GM23338 (cell line): ENCODE measurements around the gene CD163. TPM values are rescaled to one million over a fixed set of nuclear protein-coding genes. Genes with fewer than 3 reads are reported as not detected.

Experiments
- ATAC-seq: fragments of 200-7000 bp; cut with Tn5 transposase; 3 replicates; pipeline ENCODE4 v1.9.1; 2020
- DNase-seq: peaks from one replicate; pipeline ENCODE4 v3.0.0-alpha.2; 2015; ENCODE audit warnings: low spot score
- H2AFZ ChIP-seq: fragments of 200-600 bp; sonication (generic); 2 replicates; pipeline ENCODE4 v1.8.0; 2016; ENCODE audit warnings: antibody characterized with exemption, mild to moderate bottlenecking, moderate library complexity
- H3F3A ChIP-seq: fragments of 200-600 bp; sonication (generic); replicated peaks from 2 replicates; pipeline ENCODE4 v1.8.0; 2017; ENCODE audit warnings: antibody characterized with exemption, mixed run types, low read depth
- H3K27ac ChIP-seq: fragments of 200-600 bp; sonication (generic); 2 replicates; pipeline ENCODE4 v1.6.1; 2016; ENCODE audit warnings: low read depth
- H3K27me3 ChIP-seq: fragments of 200-600 bp; sonication (generic); 2 replicates; pipeline ENCODE4 v1.8.0; 2016; ENCODE audit warnings: mild to moderate bottlenecking, mixed run types, moderate library complexity; ENCODE audit not compliant: insufficient read depth
- H3K36me3 ChIP-seq: fragments of 200-600 bp; sonication (generic); 2 replicates; pipeline ENCODE4 v1.8.0; 2016; ENCODE audit warnings: mild to moderate bottlenecking; ENCODE audit not compliant: insufficient read depth
- H3K4me1 ChIP-seq: fragments of 200-600 bp; sonication (generic); 2 replicates; pipeline ENCODE4 v1.8.0; 2016; ENCODE audit warnings: mild to moderate bottlenecking, moderate library complexity; ENCODE audit not compliant: insufficient read depth
- H3K4me2 ChIP-seq: fragments of 200-600 bp; sonication (generic); 2 replicates; pipeline ENCODE4 v1.7.1; 2017; ENCODE audit warnings: mixed run types
- H3K4me3 ChIP-seq: fragments of 200-600 bp; sonication (generic); 2 replicates; pipeline ENCODE4 v1.6.1; 2016; ENCODE audit warnings: mixed run types
- H3K79me2 ChIP-seq: fragments of 200-600 bp; sonication (generic); replicated peaks from 2 replicates; pipeline ENCODE4 v1.8.0; 2017; ENCODE audit warnings: mild to moderate bottlenecking; ENCODE audit not compliant: insufficient read depth
- H3K9me2 ChIP-seq: fragments of 200-600 bp; sonication (generic); 2 replicates; pipeline ENCODE4 v1.8.0; 2017; ENCODE audit not compliant: insufficient read depth
- H4K20me1 ChIP-seq: fragments of 200-600 bp; sonication (generic); replicated peaks from 2 replicates; pipeline ENCODE4 v1.8.0; 2017; ENCODE audit warnings: mild to moderate bottlenecking; ENCODE audit not compliant: insufficient read depth
- H3K27ac Mint-ChIP-seq: 2 replicates; pipeline ENCODE4 v1.8.0; 2020; ENCODE audit warnings: inconsistent platforms, mild to moderate bottlenecking, moderate library complexity, mixed read lengths
- H3K27me3 Mint-ChIP-seq: 3 replicates; pipeline ENCODE4 v1.8.0; 2022; ENCODE audit warnings: low read depth, mild to moderate bottlenecking, moderate library complexity, mixed read lengths, inconsistent platforms; ENCODE audit not compliant: insufficient read depth, poor library complexity
- H3K36me3 Mint-ChIP-seq: 3 replicates; pipeline ENCODE4 v1.8.0; 2021; ENCODE audit warnings: low read depth, mild to moderate bottlenecking, inconsistent platforms, moderate library complexity, mixed read lengths
- H3K4me1 Mint-ChIP-seq: 3 replicates; pipeline ENCODE4 v1.8.0; 2020; ENCODE audit warnings: mild to moderate bottlenecking, inconsistent platforms, mixed read lengths
- H3K4me3 Mint-ChIP-seq: 3 replicates; pipeline ENCODE4 v1.8.0; 2021; ENCODE audit warnings: moderate library complexity, mild to moderate bottlenecking, inconsistent platforms, mixed read lengths
- H3K9me3 Mint-ChIP-seq: 3 replicates; pipeline ENCODE4 v1.8.0; 2020; ENCODE audit warnings: moderate library complexity, mild to moderate bottlenecking, inconsistent platforms, mixed read lengths
- CREB1 ChIP-seq: fragments of 250-450 bp; sonication (Bioruptor Pico); IDR thresholded peaks from 2 replicates; pipeline ENCODE4 v1.5.0; 2020; ENCODE audit warnings: low read depth, mild to moderate bottlenecking, moderate library complexity
- CTCF ChIP-seq, 2 experiments: fragments of 200-600 bp in 1 of 2; sonication (generic) in 1 of 2; conservative IDR thresholded peaks; 2 replicates each; pipeline versions ENCODE4 v1.5.1 to v1.6.1; 2016 to 2017; ENCODE audit warnings: antibody characterized with exemption in 2 of 2, low read depth in 2 of 2, mild to moderate bottlenecking in 2 of 2, moderate library complexity in 1 of 2
- JUNB ChIP-seq: IDR thresholded peaks from one replicate; pipeline ENCODE4 v1.6.1; 2016; ENCODE audit warnings: antibody characterized with exemption; ENCODE audit not compliant: unreplicated experiment
- POLR2AphosphoS5 ChIP-seq: IDR thresholded peaks from 2 replicates; pipeline ENCODE4 v1.6.1; 2016; ENCODE audit warnings: antibody characterized with exemption, low read depth
- STAT1 ChIP-seq: IDR thresholded peaks from one replicate; pipeline ENCODE4 v1.6.1; 2016; ENCODE audit warnings: antibody characterized with exemption; ENCODE audit not compliant: unreplicated experiment
- ZNF114 ChIP-seq: fragments of 250-450 bp; sonication (Bioruptor Pico); IDR thresholded peaks from 2 replicates; pipeline ENCODE4 v1.5.0; 2020; ENCODE audit warnings: mild to moderate bottlenecking, moderate library complexity
- ZNF462 ChIP-seq: fragments of 250-450 bp; sonication (Bioruptor Pico); IDR thresholded peaks from 2 replicates; pipeline ENCODE4 v1.5.0; 2020; ENCODE audit warnings: mild to moderate bottlenecking, moderate library complexity
- polyA plus RNA-seq: library from polyadenylated mRNA; unstranded; fragments of >200 nt; fragmentation: Nextera tagmentation; extraction: Ambion mirVana; gene quantifications from 2 replicates; pipeline ENCODE4 v1.2.1, GENCODE V29; 2016
- total RNA-seq: library from RNA; depleted of rRNA; stranded (reverse); fragments of >200 nt; shearing (Covaris generic); gene quantifications from 2 replicates; pipeline ENCODE4 v1.2.3, GENCODE V29; 2014

The CD163 gene
- total and polyA plus RNA-seq, 2 experiments from 2014 or later, result not detected

- ATAC-seq, result no peak
- H4K20me1 ChIP-seq, result no peaks in the 10 kb centered on the region
- H3K27ac Mint-ChIP-seq, result no peak overlapping the region
- H3K36me3 Mint-ChIP-seq, result no peaks in the 10 kb centered on the region
- no peak overlapping the region for H3K4me3 ChIP-seq
- H3K79me2 ChIP-seq, result no peaks in the 10 kb centered on the region
- H3K4me2 ChIP-seq, result no peak overlapping the region
- H2AFZ ChIP-seq, result no peak overlapping the region
- no peaks in the 10 kb centered on the region for H3K9me3 Mint-ChIP-seq
- H3F3A ChIP-seq, result no peaks in the 10 kb centered on the region
- no peak overlapping the region for H3K27ac ChIP-seq
- TF ChIP-seq ZNF462 (CRISPR knock-in tag), result no peak
- TF ChIP-seq ZNF114 (CRISPR knock-in tag), result no peak
- TF ChIP-seq JUNB, result no peak
- TF ChIP-seq POLR2AphosphoS5, result no peak
- no peak for TF ChIP-seq CTCF (conservative IDR thresholded peaks at IDR 0.05; ENCODE audit: low read depth in 2 of 2)
- no peak for TF ChIP-seq STAT1
- TF ChIP-seq CREB1 (CRISPR knock-in tag), result no peak
- H3K36me3 ChIP-seq, result no peaks in the 10 kb centered on the region
- DNase-seq, result no peak
- H3K4me3 Mint-ChIP-seq, result no peak overlapping the region
- H3K27me3 ChIP-seq, result no peaks in the 10 kb centered on the region
- no peaks in the 10 kb centered on the region; the same call in 1 of the 2 replicates for H3K4me1 ChIP-seq
- no peaks in the 10 kb centered on the region for H3K27me3 Mint-ChIP-seq
- H3K9me2 ChIP-seq, result no peaks in the 10 kb centered on the region
- H3K4me1 Mint-ChIP-seq, result no peaks in the 10 kb centered on the region
These were observed 55.5 kb downstream of the CD163 start for GRCh38 chr12:7448099-7448498.
